ENCODE data around the gene HAUS2. TPM values are rescaled to one million over a fixed set of nuclear protein-coding genes. Genes with fewer than 3 reads are reported as not detected.
A peak's percentile ranks its signal among the peaks of the same experiment; 100 is the strongest.

Gene HAUS2
- total RNA-seq, 3 donors from 2014 or later (not counting 1 experiment from before 2014, with no cell fraction given): 24.9 to 26.2 (median 26.1) TPM

DNA sequence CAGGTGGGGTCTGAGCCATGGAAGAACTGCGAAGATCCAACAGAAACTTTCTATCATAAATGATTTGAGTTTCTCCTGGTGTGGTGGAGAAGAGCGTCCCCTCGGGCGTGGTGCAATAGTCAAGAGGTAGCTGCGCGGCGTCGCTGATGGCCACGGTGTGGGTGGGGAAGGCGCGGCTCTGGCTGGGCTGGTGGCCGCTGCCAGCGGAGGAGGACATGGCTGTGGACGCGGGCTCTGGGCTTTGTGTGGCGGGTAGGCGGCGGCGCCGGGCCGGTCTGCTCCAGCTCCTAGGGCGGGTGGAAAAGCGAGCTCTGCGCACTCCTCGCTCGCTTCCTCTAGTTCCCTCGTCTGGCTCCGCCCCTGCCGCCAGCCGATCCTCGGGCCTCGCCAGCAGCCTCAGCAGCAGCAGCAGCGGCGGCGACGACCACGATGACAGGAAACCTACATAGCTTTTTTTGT, 32.7 kb downstream of the HAUS2 start:
- Mint-ChIP-seq H3K27me3 (ENCODE audit: low read depth in 2 of 2) (no peaks in the 10 kb centered on the region), H3K27ac (peak overlapping the region; percentile 65 to 86), H3K4me1 (peaks cover 38 to 41% of the 10 kb centered on the region in 2 donors), H3K36me3 (no peaks in the 10 kb centered on the region), H3K9me3 (no peaks in the 10 kb centered on the region), H3K4me3 (peak overlapping the region; percentile 87)
- Histone ChIP-seq H3K27me3 (ENCODE audit: control insufficient read depth, insufficient read depth, low read length) (no peaks in the 10 kb centered on the region), H3K9me3 (ENCODE audit: control insufficient read depth, insufficient read depth, low read length) (no peaks in the 10 kb centered on the region), H3K27ac (ENCODE audit: low read length) (peak overlapping the region; percentile 68), H3K36me3 (ENCODE audit: control insufficient read depth, insufficient read depth, low read length) (no peaks in the 10 kb centered on the region), H3K4me3 (ENCODE audit: low read length) (peak overlapping the region; percentile 45), H3K4me1 (ENCODE audit: control insufficient read depth, insufficient read depth, low read length) (peaks cover 24% of the 10 kb centered on the region)
- TF ChIP-seq, protein P1, sequence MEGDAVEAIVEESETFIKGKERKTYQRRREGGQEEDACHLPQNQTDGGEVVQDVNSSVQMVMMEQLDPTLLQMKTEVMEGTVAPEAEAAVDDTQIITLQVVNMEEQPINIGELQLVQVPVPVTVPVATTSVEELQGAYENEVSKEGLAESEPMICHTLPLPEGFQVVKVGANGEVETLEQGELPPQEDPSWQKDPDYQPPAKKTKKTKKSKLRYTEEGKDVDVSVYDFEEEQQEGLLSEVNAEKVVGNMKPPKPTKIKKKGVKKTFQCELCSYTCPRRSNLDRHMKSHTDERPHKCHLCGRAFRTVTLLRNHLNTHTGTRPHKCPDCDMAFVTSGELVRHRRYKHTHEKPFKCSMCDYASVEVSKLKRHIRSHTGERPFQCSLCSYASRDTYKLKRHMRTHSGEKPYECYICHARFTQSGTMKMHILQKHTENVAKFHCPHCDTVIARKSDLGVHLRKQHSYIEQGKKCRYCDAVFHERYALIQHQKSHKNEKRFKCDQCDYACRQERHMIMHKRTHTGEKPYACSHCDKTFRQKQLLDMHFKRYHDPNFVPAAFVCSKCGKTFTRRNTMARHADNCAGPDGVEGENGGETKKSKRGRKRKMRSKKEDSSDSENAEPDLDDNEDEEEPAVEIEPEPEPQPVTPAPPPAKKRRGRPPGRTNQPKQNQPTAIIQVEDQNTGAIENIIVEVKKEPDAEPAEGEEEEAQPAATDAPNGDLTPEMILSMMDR (IDR thresholded peaks at IDR 0.05): no peak
- intact Hi-C loops (cut with micrococcal nuclease): loop anchor here (2.0 kb wide), 1 partner anchor 28 kb away; no protein-coding TSS in a partner anchor
- DNase-seq (peak; percentile 66 to 88), ATAC-seq (peak; percentile 97 to 98 (median 97))
- WGBS (ENCODE audit: insufficient coverage): under 1% methylated on average over 37 of the region's 37 CpGs

DNA sequence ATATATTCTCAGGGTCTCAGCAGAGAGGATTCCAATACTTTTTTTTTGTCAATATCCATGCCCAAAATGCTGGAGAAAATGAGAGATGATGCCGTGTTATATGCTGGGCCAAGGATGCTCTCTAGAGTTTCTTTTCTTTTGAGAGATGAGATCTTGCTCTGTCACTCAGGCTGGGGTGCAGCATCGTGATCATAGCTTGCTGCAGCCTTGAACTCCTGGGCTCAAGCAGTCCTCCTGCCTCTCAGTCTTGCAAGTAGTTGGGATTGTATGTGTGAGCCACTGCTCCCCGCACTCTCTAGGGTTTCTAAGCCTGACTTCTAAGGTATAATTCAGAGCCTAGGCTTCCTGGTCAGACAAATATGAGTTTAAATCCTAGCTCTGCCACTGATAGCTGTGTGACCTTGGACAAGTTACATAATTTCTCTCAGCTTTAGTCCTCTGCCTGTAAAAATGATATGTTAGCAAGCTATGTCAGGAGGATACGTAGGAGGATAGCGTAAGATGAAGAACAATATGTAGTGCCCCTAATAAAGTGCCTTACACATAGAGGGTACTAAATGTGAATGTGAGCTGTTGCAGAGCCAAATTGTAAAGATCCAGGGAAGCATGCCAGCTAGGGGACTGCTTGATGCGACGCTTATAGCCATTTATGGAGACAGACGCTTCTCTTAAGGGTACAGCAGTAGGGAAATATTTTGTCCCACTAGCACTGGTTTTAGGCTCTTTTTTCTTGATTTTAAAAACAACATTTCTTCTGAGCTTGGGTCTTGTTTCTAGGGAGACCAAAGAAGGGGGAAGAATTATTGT, 34.1 kb downstream of the HAUS2 start:
- no peak overlapping the region for H3K27ac ChIP-seq (ENCODE audit: low read length)
- no peaks in the 10 kb centered on the region for H3K27me3 Mint-ChIP-seq (ENCODE audit: low read depth in 2 of 2)
- peaks cover 27 to 28% of the 10 kb centered on the region in 2 donors for H3K4me1 Mint-ChIP-seq
- TF ChIP-seq, protein P1 (IDR thresholded peaks at IDR 0.05): no peak
- intact Hi-C loops (cut with micrococcal nuclease): no loop called here
- H3K4me3 ChIP-seq (ENCODE audit: low read length): no peak overlapping the region
- no peaks in the 10 kb centered on the region for H3K9me3 Mint-ChIP-seq
- H3K9me3 ChIP-seq (ENCODE audit: control insufficient read depth, insufficient read depth, low read length): no peaks in the 10 kb centered on the region
- no peak for DNase-seq
- no peaks in the 10 kb centered on the region for H3K36me3 Mint-ChIP-seq
- 95% methylated on average over 8 of the region's 8 CpGs for WGBS (ENCODE audit: insufficient coverage)
- H3K36me3 ChIP-seq (ENCODE audit: control insufficient read depth, insufficient read depth, low read length): peaks cover 2% of the 10 kb centered on the region
- peak overlapping the region; percentile 25 to 65 for H3K27ac Mint-ChIP-seq
- H3K4me3 Mint-ChIP-seq: peak overlapping the region; percentile 15
- no peaks in the 10 kb centered on the region for H3K27me3 ChIP-seq (ENCODE audit: control insufficient read depth, insufficient read depth, low read length)
- ATAC-seq: no peak
- peaks cover 11% of the 10 kb centered on the region for H3K4me1 ChIP-seq (ENCODE audit: control insufficient read depth, insufficient read depth, low read length)

DNA sequence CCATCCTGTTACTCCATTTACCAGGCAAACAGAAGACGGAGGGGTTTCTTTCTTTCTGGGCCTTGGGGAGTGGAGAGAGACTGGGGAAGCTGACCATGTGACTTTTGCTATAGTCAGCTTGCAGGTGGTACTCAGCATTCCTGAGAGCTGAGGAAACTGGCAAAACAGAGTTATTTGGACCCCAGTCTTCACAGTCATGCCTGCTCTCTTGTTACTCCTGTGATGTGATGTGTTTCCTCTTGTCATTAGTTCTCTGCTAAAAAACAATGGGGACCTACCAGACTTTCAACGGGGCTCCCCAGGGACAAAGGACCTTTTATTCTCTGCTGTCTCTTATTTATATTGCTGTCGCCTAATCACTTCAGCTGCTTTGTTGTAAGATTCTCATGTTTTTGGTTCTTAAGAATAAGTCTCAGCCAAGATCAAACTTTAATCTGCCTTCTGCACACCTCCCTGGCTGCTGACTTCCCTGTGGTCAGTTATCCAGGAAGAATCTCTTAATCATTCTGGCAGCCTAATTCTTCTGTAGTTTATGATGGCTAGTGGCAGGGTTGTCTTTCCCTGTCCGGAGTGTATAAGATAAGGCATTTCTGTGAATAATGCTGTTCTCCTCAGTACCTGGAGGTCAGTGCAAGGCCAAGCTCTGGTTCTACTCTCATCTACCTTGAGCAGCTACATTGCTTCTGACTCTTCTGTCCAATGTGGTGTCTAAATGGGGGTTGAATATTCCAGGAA, 35.6 kb downstream of the HAUS2 start:
- Mint-ChIP-seq H3K4me3 (no peak overlapping the region), H3K9me3 (no peaks in the 10 kb centered on the region), H3K36me3 (no peaks in the 10 kb centered on the region), H3K4me1 (peaks cover 26 to 28% of the 10 kb centered on the region in 2 donors), H3K27ac (no peak overlapping the region), H3K27me3 (ENCODE audit: low read depth in 2 of 2) (no peaks in the 10 kb centered on the region)
- no peaks in the 10 kb centered on the region for H3K9me3 ChIP-seq (ENCODE audit: control insufficient read depth, insufficient read depth, low read length)
- no peak for ATAC-seq
- intact Hi-C loops (cut with micrococcal nuclease): no loop called here
- H3K4me1 ChIP-seq (ENCODE audit: control insufficient read depth, insufficient read depth, low read length): peaks cover 11% of the 10 kb centered on the region
- WGBS (ENCODE audit: insufficient coverage): 64% methylated on average over 4 of the region's 4 CpGs
- H3K4me3 ChIP-seq (ENCODE audit: low read length): no peak overlapping the region
- no peak for DNase-seq
- TF ChIP-seq, protein P1 (IDR thresholded peaks at IDR 0.05): no peak
- H3K36me3 ChIP-seq (ENCODE audit: control insufficient read depth, insufficient read depth, low read length): peaks cover 6% of the 10 kb centered on the region
- H3K27me3 ChIP-seq (ENCODE audit: control insufficient read depth, insufficient read depth, low read length): no peaks in the 10 kb centered on the region
- H3K27ac ChIP-seq (ENCODE audit: low read length): no peak overlapping the region
